ENCODE measurements around the gene RNF144B.

Gene RNF144B

GRCh38 chr6:18433059-18433458 is 45.9 kb downstream of the RNF144B start:
- no peak for TF ChIP-seq CTCF (conservative IDR thresholded peaks at IDR 0.05; ENCODE audit: low read depth, low read length)
- DNase-seq (ENCODE audit: low read depth) = no peak

GRCh38 chr6:18436341-18436740 is 49.2 kb downstream of the RNF144B start:
- no peak for DNase-seq (ENCODE audit: low read depth)
- H3K4me3 ChIP-seq (ENCODE audit: low read depth, low read length) = no peak overlapping the region
- no peak for TF ChIP-seq CTCF (conservative IDR thresholded peaks at IDR 0.05; ENCODE audit: low read depth, low read length)

More at GRCh38 chr6:18433059-18433458, 45.9 kb downstream of the RNF144B start:
- H3K4me3 ChIP-seq (ENCODE audit: low read depth, low read length) = no peak overlapping the region

- DNase-seq (ENCODE audit: low read depth) = peak; percentile 21
- TF ChIP-seq CTCF (conservative IDR thresholded peaks at IDR 0.05; ENCODE audit: low read depth, low read length) = no peak
Measured at GRCh38 chr6:18439581-18439980, 52.4 kb downstream of the RNF144B start.

GRCh38 chr6:18441251-18441979 is 54.3 kb downstream of the RNF144B start:
- no peak overlapping the region for H3K4me3 ChIP-seq (ENCODE audit: low read depth, low read length)
- TF ChIP-seq CTCF (conservative IDR thresholded peaks at IDR 0.05; ENCODE audit: low read depth, low read length) = no peak
- DNase-seq (ENCODE audit: low read depth) = no peak

More at GRCh38 chr6:18439581-18439980, 52.4 kb downstream of the RNF144B start:
- no peak overlapping the region for H3K4me3 ChIP-seq (ENCODE audit: low read depth, low read length)

GRCh38 chr6:18444111-18444510 is 57.0 kb downstream of the RNF144B start:
- no peak for DNase-seq (ENCODE audit: low read depth)
- H3K4me3 ChIP-seq (ENCODE audit: low read depth, low read length) = no peak overlapping the region
- no peak for TF ChIP-seq CTCF (conservative IDR thresholded peaks at IDR 0.05; ENCODE audit: low read depth, low read length)

- no peak overlapping the region for H3K4me3 ChIP-seq (ENCODE audit: low read depth, low read length)
- no peak for DNase-seq (ENCODE audit: low read depth)
- no peak for TF ChIP-seq CTCF (conservative IDR thresholded peaks at IDR 0.05; ENCODE audit: low read depth, low read length)
Measured at GRCh38 chr6:18445228-18445627, 58.1 kb downstream of the RNF144B start.

GRCh38 chr6:18446771-18447170 is 59.6 kb downstream of the RNF144B start:
- TF ChIP-seq CTCF (conservative IDR thresholded peaks at IDR 0.05; ENCODE audit: low read depth, low read length) = no peak
- DNase-seq (ENCODE audit: low read depth) = no peak
- no peak overlapping the region for H3K4me3 ChIP-seq (ENCODE audit: low read depth, low read length)

All from choroid plexus epithelial cell (primary cell).